Measurements from ENCODE around the gene GDF3. TPM values are rescaled to one million over a fixed set of nuclear protein-coding genes. Genes with fewer than 3 reads are reported as not detected.
"Not testable (repeated sequence)": the region's sequence is repeated elsewhere in the genome, so short reads cannot be mapped to it uniquely, and the experiment has no call there.

GDF3 gene
- total RNA-seq = not detected
- polyA plus RNA-seq = not detected

DNA sequence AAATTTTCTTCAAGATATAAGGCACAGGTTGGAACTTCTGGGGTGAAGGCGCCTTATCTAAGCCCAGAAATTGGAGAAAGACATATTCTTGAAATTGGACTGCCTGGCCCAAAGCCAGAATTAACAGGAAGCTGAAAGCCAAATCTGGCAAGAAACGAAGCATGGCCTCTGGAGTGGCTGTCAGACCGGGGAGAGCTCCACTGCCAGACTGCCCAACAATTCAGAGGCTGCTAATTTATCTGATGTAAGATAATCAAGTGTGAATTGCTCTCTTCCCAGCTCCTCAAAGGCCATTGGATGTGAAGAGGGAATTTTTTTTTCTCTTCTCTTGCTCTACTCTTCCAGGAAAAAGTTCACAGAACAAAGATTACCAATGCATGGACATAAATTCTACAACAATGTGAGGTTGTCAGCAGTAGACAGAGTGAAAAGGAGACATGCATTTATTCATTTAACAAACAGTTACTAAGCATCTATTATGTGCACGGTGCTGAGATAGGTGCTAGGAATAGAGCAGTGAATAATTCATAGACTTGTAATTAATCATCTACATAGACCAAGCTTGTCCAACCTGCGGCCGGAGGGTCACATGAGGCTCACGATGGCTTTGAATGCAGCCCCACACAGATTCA, at the start of gene GDF3:
Gene GDF3, minus strand, starts transcription at position 210 of the 632 bp plus-strand sequence. Its CDS starts 47 bp downstream, at position 163.
- Mint-ChIP-seq H3K36me3 (no peaks in the 10 kb centered on the region), H3K4me3 (peak within 1 kb of the TSS in 1 of 4 donors; percentile 38), H3K9me3 (peaks cover 0 to 2% (median 0%) of the 10 kb centered on the region in 7 donors), H3K27ac (no peak within 1 kb of the TSS), H3K27me3 (peaks cover 17% of the 10 kb centered on the region), H3K4me1 (peaks cover 0 to 8% (median 0%) of the 10 kb centered on the region in 4 donors)
- no peak for DNase-seq
- H3K36me3 ChIP-seq (ENCODE audit: control insufficient read depth, insufficient read depth, low read length) = no peaks in the 10 kb centered on the region
- H3K9me3 ChIP-seq (ENCODE audit: control insufficient read depth in 2 of 2, low read length in 2 of 2) = no peaks in the 10 kb centered on the region
- H3K4me3 ChIP-seq (ENCODE audit: low read depth, low read length) = no peak within 1 kb of the TSS
- H3K4me1 ChIP-seq (ENCODE audit: control insufficient read depth, insufficient read depth, low read length, poor library complexity, severe bottlenecking) = no peaks in the 10 kb centered on the region
- H3K27ac ChIP-seq (ENCODE audit: insufficient read depth, low read length, poor library complexity, severe bottlenecking) = no peak within 1 kb of the TSS
- no peak for ATAC-seq (ENCODE audit: low read depth in 2 of 2)
- no peaks in the 10 kb centered on the region for H3K27me3 ChIP-seq (ENCODE audit: control insufficient read depth, insufficient read depth, low read length)

DNA sequence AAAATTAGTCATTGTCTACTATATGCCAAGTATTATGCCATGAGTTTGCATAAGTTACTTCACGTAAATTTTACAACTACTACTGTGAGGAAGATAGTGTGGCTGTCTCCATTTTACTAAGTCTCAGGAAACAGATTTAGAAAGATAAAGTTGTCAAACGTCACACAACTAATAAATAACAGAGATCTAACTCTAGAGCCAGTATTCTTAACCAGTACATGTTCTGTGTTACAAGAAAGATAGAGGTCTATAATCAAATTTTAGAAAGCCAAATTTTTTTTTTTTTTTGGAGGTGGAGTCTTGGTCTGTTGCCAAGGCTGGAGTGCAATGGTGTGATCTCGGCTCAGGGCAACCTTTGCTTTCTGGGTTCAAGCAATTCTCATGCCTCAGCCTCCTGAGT, 37.4 kb upstream of the GDF3 start:
- Mint-ChIP-seq H3K4me1 (no peaks in the 10 kb centered on the region), H3K27me3 (no peaks in the 10 kb centered on the region)

DNA sequence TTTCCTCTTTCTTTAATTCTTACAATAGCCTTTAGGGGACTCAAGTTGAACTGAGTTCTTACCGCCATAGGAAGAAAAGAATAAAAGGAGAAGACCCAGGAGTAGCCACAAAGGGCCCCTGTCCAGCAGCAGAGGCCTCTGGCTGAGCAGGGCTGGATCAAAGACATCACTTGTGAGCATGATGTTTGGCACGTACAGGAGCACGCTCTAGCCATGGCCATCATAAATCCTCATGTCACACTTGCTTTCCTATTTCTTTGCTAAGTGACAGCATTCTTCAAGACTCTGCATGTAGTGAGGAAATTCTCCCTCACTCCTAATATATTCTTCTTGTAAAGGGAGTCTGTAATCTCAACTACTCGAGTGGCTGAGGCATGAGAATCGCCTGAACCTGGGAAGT, 35.9 kb upstream of the GDF3 start:
- DNase-seq = no peak
- no peaks in the 10 kb centered on the region for H3K9me3 ChIP-seq (ENCODE audit: control insufficient read depth in 2 of 2, low read length in 2 of 2)
- H3K27me3 ChIP-seq (ENCODE audit: control insufficient read depth, insufficient read depth, low read length) = no peaks in the 10 kb centered on the region
- H3K27ac ChIP-seq (ENCODE audit: insufficient read depth, low read length, poor library complexity, severe bottlenecking) = no peak overlapping the region
- no peaks in the 10 kb centered on the region for H3K4me1 ChIP-seq (ENCODE audit: control insufficient read depth, insufficient read depth, low read length, poor library complexity, severe bottlenecking)
- H3K4me3 Mint-ChIP-seq = no peak overlapping the region
- no peaks in the 10 kb centered on the region for H3K27me3 Mint-ChIP-seq
- no peak overlapping the region for H3K27ac Mint-ChIP-seq
- no peak for ATAC-seq (ENCODE audit: low read depth in 2 of 2)
- no peaks in the 10 kb centered on the region for H3K4me1 Mint-ChIP-seq
- H3K36me3 ChIP-seq (ENCODE audit: control insufficient read depth, insufficient read depth, low read length) = no peaks in the 10 kb centered on the region
- no peaks in the 10 kb centered on the region for H3K9me3 Mint-ChIP-seq
- no peaks in the 10 kb centered on the region for H3K36me3 Mint-ChIP-seq
- H3K4me3 ChIP-seq (ENCODE audit: low read depth, low read length) = no peak overlapping the region

More for the DNA sequence above, 37.4 kb upstream of the GDF3 start:
- no peak overlapping the region for H3K27ac ChIP-seq (ENCODE audit: insufficient read depth, low read length, poor library complexity, severe bottlenecking)
- no peak overlapping the region for H3K4me3 ChIP-seq (ENCODE audit: low read depth, low read length)
- Mint-ChIP-seq H3K9me3 (no peaks in the 10 kb centered on the region), H3K4me3 (no peak overlapping the region), H3K36me3 (no peaks in the 10 kb centered on the region), H3K27ac (no peak overlapping the region)
- ATAC-seq (ENCODE audit: low read depth in 2 of 2) = no peak
- no peaks in the 10 kb centered on the region for H3K4me1 ChIP-seq (ENCODE audit: control insufficient read depth, insufficient read depth, low read length, poor library complexity, severe bottlenecking)
- no peaks in the 10 kb centered on the region for H3K9me3 ChIP-seq (ENCODE audit: control insufficient read depth in 2 of 2, low read length in 2 of 2)
- DNase-seq = no peak
- H3K27me3 ChIP-seq (ENCODE audit: control insufficient read depth, insufficient read depth, low read length) = no peaks in the 10 kb centered on the region
- no peaks in the 10 kb centered on the region for H3K36me3 ChIP-seq (ENCODE audit: control insufficient read depth, insufficient read depth, low read length)

DNA sequence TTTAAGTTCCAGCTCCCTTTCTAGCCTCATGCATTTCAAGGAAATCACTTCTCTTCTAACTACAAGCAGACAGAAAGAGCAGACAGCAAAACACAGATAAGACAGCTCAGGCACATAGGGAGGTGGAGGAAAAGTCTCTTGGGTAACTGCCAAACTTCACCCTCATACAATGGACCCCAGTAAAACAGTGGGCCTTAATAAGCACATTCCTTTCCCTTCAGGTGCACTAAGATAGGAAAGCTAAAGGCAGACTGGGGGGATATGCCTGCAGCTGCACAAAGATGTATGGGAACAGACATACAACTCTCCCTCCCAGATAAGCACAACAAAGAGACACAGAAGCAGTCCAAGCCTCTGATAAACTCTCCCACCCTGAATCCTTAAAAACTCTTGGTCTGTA, 35.4 kb upstream of the GDF3 start:
- not testable (repeated sequence) for H3K9me3 Mint-ChIP-seq; H3K27ac Mint-ChIP-seq; H3K36me3 Mint-ChIP-seq; H3K4me1 ChIP-seq (ENCODE audit: control insufficient read depth, insufficient read depth, low read length, poor library complexity, severe bottlenecking); H3K4me3 Mint-ChIP-seq; DNase-seq; H3K9me3 ChIP-seq (ENCODE audit: control insufficient read depth in 2 of 2, low read length in 2 of 2); H3K27ac ChIP-seq (ENCODE audit: insufficient read depth, low read length, poor library complexity, severe bottlenecking); ATAC-seq (ENCODE audit: low read depth in 2 of 2); H3K4me3 ChIP-seq (ENCODE audit: low read depth, low read length); H3K27me3 ChIP-seq (ENCODE audit: control insufficient read depth, insufficient read depth, low read length); H3K36me3 ChIP-seq (ENCODE audit: control insufficient read depth, insufficient read depth, low read length); H3K27me3 Mint-ChIP-seq; H3K4me1 Mint-ChIP-seq

DNA sequence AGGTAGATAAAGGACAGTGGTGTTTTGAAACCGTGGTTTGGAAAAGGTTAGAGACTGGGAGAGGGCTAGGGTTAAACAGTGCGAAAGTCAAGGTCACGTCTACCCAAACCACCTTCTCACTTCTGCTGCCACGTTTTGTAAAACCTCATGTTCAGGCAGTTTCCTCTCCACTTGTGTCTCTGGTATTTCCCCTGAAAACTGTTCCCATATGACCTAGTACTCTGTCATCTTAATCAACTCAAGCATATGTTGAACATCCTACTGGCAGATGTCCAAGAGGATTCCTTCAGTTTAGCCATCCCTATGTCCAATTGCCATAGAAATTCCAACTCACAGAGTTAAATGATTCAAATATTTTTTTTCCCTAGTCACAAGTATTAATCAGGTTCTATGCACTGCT, 34.2 kb upstream of the GDF3 start:
- Mint-ChIP-seq H3K4me3 (no peak overlapping the region), H3K4me1 (no peaks in the 10 kb centered on the region), H3K36me3 (no peaks in the 10 kb centered on the region), H3K9me3 (no peaks in the 10 kb centered on the region), H3K27me3 (peaks cover 4% of the 10 kb centered on the region), H3K27ac (no peak overlapping the region)
- Histone ChIP-seq H3K9me3 (ENCODE audit: control insufficient read depth in 2 of 2, low read length in 2 of 2) (no peaks in the 10 kb centered on the region), H3K27me3 (ENCODE audit: control insufficient read depth, insufficient read depth, low read length) (no peaks in the 10 kb centered on the region), H3K4me3 (ENCODE audit: low read depth, low read length) (no peak overlapping the region), H3K36me3 (ENCODE audit: control insufficient read depth, insufficient read depth, low read length) (no peaks in the 10 kb centered on the region), H3K4me1 (ENCODE audit: control insufficient read depth, insufficient read depth, low read length, poor library complexity, severe bottlenecking) (no peaks in the 10 kb centered on the region), H3K27ac (ENCODE audit: insufficient read depth, low read length, poor library complexity, severe bottlenecking) (no peak overlapping the region)
- ATAC-seq (ENCODE audit: low read depth in 2 of 2) (no peak), DNase-seq (no peak)

DNA sequence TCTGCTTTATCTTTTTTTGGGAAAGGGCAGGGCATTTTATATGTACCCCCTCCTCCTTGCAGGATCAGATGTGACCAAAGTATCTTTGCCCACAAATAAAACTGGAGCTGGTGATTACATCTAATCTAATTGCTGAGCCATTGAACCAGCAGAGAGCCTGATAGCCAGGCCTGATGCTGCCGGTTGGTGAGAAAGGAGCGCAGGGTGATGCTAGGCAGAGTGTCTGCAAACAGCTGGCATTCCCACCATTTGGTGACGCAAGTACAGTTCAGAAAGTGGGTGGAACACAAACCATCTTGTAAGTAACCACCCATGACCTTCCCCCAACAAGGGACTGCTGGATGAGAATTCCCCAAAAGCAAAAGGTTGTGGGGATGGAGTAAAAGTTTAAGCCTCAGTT, 28.4 kb upstream of the GDF3 start:
- Mint-ChIP-seq H3K36me3 (no peaks in the 10 kb centered on the region), H3K27ac (no peak overlapping the region), H3K4me3 (no peak overlapping the region), H3K27me3 (peaks cover 4% of the 10 kb centered on the region), H3K9me3 (no peaks in the 10 kb centered on the region), H3K4me1 (no peaks in the 10 kb centered on the region)
- H3K27ac ChIP-seq (ENCODE audit: insufficient read depth, low read length, poor library complexity, severe bottlenecking) = no peak overlapping the region
- H3K4me3 ChIP-seq (ENCODE audit: low read depth, low read length) = no peak overlapping the region
- DNase-seq (no peak), ATAC-seq (ENCODE audit: low read depth in 2 of 2) (no peak)
- no peaks in the 10 kb centered on the region for H3K9me3 ChIP-seq (ENCODE audit: control insufficient read depth in 2 of 2, low read length in 2 of 2)
- H3K36me3 ChIP-seq (ENCODE audit: control insufficient read depth, insufficient read depth, low read length) = no peaks in the 10 kb centered on the region
- no peaks in the 10 kb centered on the region for H3K4me1 ChIP-seq (ENCODE audit: control insufficient read depth, insufficient read depth, low read length, poor library complexity, severe bottlenecking)
- H3K27me3 ChIP-seq (ENCODE audit: control insufficient read depth, insufficient read depth, low read length) = no peaks in the 10 kb centered on the region

DNA sequence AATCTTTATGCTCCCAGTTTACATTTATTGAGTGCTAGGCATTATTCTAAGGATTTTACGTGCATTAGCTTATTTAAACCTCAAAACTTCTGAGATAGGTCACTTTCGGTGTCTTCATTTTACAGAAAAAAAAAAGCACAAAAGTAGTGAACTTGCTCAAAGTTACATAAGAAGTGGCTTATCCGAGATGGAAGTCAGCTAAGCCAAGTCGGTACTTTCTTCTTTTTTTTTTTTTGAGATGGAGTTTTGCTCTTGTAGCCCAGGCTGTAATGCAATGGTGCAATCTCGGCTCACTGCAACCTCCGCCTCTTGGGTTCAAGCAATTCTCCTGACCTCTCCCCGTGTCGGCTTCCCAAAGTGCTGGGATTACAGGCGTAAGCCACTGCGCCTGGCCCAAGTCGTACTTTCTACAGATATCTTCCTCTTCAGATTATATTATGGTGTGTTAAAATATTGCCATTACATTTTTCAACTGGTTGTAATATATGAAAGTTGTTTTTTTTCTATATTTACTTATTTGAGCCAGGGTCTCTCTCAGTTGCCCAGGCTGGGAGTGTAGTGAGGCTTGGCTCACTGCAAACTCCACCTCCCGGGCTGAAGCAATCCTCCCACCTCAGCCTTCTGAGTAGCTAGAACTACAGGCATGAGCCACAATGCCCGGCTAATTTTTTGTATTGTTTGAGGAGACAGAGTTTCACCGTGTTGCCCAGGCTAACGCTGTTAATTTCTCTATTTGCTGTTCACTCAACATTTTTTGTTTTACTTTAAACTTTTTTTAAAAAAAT, 24.6 kb upstream of the GDF3 start:
- H3K36me3 ChIP-seq (ENCODE audit: control insufficient read depth, insufficient read depth, low read length) = no peaks in the 10 kb centered on the region

DNA sequence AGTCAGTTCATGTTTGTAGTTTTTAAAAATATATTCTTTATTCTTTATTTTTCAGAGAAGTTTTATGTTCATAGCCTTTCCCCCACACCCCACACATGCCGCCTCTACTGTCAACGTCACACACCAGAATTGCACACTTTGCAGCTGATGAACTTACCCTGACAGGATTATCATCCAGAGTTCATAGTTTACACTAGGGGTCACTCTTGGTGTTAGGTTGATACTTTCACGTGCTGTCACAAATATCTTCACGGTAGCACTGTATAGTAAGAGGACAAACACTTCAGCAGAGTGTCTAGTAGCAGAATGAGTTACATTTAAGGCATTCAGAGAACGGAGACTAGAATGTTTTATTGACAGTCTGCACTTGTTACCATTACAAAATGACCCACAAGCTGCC, 20.8 kb upstream of the GDF3 start:
- peaks cover 0 to 3% (median 0%) of the 10 kb centered on the region in 7 donors for H3K9me3 Mint-ChIP-seq
- H3K4me1 Mint-ChIP-seq = no peaks in the 10 kb centered on the region
- no peaks in the 10 kb centered on the region for H3K36me3 Mint-ChIP-seq
- Histone ChIP-seq H3K4me3 (ENCODE audit: low read depth, low read length) (no peak overlapping the region), H3K27ac (ENCODE audit: insufficient read depth, low read length, poor library complexity, severe bottlenecking) (no peak overlapping the region), H3K4me1 (ENCODE audit: control insufficient read depth, insufficient read depth, low read length, poor library complexity, severe bottlenecking) (no peaks in the 10 kb centered on the region), H3K36me3 (ENCODE audit: control insufficient read depth, insufficient read depth, low read length) (no peaks in the 10 kb centered on the region), H3K27me3 (ENCODE audit: control insufficient read depth, insufficient read depth, low read length) (no peaks in the 10 kb centered on the region), H3K9me3 (ENCODE audit: control insufficient read depth in 2 of 2, low read length in 2 of 2) (no peaks in the 10 kb centered on the region)
- DNase-seq = peak in 1 of 3 donors; percentile 3
- ATAC-seq (ENCODE audit: low read depth in 2 of 2) = no peak
- H3K4me3 Mint-ChIP-seq = no peak overlapping the region
- H3K27ac Mint-ChIP-seq = no peak overlapping the region
- H3K27me3 Mint-ChIP-seq = peaks cover 4% of the 10 kb centered on the region

More for the DNA sequence above, 24.6 kb upstream of the GDF3 start:
- H3K9me3 ChIP-seq (ENCODE audit: control insufficient read depth in 2 of 2, low read length in 2 of 2) = no peaks in the 10 kb centered on the region
- no peak overlapping the region for H3K27ac Mint-ChIP-seq
- no peak overlapping the region for H3K4me3 Mint-ChIP-seq
- no peak overlapping the region for H3K27ac ChIP-seq (ENCODE audit: insufficient read depth, low read length, poor library complexity, severe bottlenecking)
- no peaks in the 10 kb centered on the region for H3K36me3 Mint-ChIP-seq
- peaks cover 4% of the 10 kb centered on the region for H3K27me3 Mint-ChIP-seq
- H3K4me1 Mint-ChIP-seq = no peaks in the 10 kb centered on the region
- H3K4me1 ChIP-seq (ENCODE audit: control insufficient read depth, insufficient read depth, low read length, poor library complexity, severe bottlenecking) = no peaks in the 10 kb centered on the region
- ATAC-seq (ENCODE audit: low read depth in 2 of 2) = no peak
- no peaks in the 10 kb centered on the region for H3K27me3 ChIP-seq (ENCODE audit: control insufficient read depth, insufficient read depth, low read length)
- H3K9me3 Mint-ChIP-seq = no peaks in the 10 kb centered on the region
- DNase-seq = no peak
- no peak overlapping the region for H3K4me3 ChIP-seq (ENCODE audit: low read depth, low read length)

All from CD4-positive, CD25-positive, alpha-beta regulatory T cell (primary cell).